C4-2B (cell line): Measurements from ENCODE around the gene PDSS2.
A peak's percentile ranks its signal among the peaks of the same experiment; 100 is the strongest.

Experiments
- H3K27ac ChIP-seq: fragments of 450-650 bp; 2 replicates; pipeline ENCODE4 v1.5.1; 2017
- ZFX ChIP-seq: fragments of 450-650 bp; IDR thresholded peaks from 2 replicates; pipeline ENCODE4 v1.6.1; 2017
- TF ChIP-seq, protein P1 (sequence below): fragments of 450-650 bp; conservative IDR thresholded peaks from 2 replicates; pipeline ENCODE4 v1.5.1; 2017; ENCODE audit warnings: mild to moderate bottlenecking

Gene PDSS2

DNA sequence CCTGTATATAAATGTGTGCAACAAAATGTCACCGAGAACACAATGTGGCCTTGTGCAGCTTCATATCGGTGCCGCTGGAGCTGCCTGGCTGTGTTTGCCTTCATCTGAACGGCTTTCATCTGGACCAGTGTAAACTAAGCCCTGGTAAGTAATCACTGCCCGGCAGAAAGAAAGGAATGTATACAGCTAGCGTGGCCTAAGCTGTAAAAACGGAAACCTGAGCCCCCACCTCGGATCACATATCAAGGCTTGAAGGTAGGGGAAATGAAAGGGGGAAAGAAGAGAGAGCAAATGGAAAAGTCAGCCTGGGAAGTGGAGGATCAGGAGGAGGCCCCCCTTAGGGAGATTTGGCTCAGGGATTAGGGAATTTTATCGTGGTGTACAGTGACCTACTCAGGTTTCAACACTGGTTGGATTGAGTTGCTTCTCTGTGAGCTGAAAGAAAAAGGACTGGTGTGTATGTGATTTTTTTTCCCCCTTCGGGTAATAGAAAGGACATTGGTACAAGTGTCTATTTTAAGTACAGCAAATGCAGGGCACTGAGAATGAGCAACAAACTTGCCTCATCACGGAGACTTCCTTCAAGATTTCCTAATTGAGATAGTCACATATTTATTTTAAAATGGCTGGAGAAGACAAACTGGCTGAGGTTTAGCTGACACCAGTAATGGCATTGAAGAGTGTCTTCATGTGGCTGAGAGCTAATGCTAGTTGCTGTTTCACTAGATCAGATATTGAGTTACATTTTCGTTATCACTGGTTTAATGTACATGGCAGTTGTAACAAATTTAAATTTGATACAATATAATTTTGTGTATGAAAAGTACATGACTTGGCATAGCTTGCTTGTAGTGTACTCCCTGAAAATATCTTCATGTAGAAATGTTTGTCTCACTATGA is 34.0 kb upstream of the PDSS2 start:
- TF ChIP-seq, protein P1, sequence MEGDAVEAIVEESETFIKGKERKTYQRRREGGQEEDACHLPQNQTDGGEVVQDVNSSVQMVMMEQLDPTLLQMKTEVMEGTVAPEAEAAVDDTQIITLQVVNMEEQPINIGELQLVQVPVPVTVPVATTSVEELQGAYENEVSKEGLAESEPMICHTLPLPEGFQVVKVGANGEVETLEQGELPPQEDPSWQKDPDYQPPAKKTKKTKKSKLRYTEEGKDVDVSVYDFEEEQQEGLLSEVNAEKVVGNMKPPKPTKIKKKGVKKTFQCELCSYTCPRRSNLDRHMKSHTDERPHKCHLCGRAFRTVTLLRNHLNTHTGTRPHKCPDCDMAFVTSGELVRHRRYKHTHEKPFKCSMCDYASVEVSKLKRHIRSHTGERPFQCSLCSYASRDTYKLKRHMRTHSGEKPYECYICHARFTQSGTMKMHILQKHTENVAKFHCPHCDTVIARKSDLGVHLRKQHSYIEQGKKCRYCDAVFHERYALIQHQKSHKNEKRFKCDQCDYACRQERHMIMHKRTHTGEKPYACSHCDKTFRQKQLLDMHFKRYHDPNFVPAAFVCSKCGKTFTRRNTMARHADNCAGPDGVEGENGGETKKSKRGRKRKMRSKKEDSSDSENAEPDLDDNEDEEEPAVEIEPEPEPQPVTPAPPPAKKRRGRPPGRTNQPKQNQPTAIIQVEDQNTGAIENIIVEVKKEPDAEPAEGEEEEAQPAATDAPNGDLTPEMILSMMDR, result no peak
- TF ChIP-seq ZFX, result no peak
- no peak overlapping the region for H3K27ac ChIP-seq

- no peak for TF ChIP-seq ZFX
- TF ChIP-seq, protein P1, result no peak
- no peak overlapping the region for H3K27ac ChIP-seq
Measured at GRCh38 chr6:107491760-107492660, 32.6 kb upstream of the PDSS2 start.

DNA sequence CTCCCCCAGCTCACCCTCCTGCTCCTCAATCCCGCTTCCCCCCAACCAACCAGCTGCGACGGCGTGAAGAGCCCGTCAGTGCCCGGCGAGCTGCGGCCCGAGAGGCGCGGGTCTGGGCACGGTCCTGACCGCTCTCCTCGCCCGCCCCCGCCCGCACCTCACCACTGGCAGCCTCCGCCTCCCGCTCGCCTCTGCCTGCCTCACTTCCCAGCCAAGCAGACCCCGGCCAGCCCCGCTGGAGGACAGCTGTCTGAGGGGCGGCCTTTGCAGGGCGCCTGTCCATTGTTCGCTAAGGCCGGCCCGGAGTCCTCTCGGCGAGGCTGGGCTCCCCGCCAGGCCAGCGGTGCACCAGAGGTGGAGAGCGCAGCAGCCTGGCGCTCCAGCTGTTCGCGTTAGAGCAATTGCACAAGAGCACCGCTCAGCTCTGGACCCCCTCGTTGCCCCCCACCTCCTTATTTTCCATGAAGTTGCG is 31.8 kb upstream of the PDSS2 start:
- no peak overlapping the region; the same call in 1 of the 2 replicates for H3K27ac ChIP-seq
- TF ChIP-seq, protein P1, result no peak
- no peak for TF ChIP-seq ZFX

- peak overlapping the region; percentile 36 for H3K27ac ChIP-seq
- TF ChIP-seq, protein P1, result no peak
- no peak for TF ChIP-seq ZFX
Measured at GRCh38 chr6:107490566-107491137, 31.3 kb upstream of the PDSS2 start.

DNA sequence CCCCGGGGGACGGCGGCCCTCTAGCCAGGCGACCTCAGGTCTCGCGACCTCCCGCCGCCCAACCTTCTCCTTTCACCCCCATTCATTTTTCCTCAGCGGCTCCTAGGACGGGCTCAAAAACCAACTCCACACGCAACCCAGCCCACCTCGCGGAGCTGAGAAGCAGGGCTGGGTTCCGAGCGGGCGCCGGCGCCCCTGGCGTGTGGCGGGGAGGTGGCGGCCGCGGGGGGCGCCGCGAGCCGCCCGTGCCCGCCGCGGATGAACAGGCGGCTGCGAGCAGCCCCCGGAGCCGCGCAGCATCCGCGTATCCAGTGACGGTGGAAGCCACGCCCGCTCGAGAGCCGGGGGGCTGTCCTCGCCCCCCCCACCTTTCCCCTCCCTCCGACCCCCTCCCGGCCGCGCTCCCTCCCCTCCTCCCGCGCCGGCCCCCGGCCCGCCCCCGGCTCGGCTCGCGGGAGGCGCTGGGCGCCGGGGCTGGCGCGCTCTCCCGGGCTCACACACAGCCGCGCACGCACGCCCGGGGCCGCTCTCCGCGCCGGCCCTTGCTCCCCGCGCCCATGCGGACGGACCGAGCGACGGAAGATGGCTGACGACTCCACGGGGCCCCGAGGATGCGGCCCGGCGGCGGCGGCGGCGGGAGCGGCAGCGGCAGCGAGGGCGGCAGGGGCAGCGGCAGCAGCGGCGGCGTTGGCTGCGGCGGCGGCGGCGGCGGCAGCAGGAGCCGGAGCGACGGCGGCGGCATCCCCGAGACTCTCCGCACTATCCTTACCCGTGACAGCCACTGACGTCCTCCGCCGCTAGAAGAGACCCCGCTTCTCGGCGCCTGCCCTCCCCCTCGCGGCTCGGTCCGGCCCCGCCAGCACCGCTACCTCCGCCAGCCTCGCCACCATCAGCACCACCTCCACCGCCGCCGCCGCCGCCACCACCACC is 30.5 kb upstream of the PDSS2 start, which contains the start of gene SOBP:
Gene SOBP (plus strand): TSS at position 482 of the 930 bp plus-strand sequence. CDS start 500 bp downstream, outside the sequence.
- peak within 1 kb of the TSS; percentile 36 for H3K27ac ChIP-seq
- no peak for TF ChIP-seq ZFX
- TF ChIP-seq, protein P1, result 0 out of 2 replicates have a peak, but pooled peaks have one; percentile 2

DNA sequence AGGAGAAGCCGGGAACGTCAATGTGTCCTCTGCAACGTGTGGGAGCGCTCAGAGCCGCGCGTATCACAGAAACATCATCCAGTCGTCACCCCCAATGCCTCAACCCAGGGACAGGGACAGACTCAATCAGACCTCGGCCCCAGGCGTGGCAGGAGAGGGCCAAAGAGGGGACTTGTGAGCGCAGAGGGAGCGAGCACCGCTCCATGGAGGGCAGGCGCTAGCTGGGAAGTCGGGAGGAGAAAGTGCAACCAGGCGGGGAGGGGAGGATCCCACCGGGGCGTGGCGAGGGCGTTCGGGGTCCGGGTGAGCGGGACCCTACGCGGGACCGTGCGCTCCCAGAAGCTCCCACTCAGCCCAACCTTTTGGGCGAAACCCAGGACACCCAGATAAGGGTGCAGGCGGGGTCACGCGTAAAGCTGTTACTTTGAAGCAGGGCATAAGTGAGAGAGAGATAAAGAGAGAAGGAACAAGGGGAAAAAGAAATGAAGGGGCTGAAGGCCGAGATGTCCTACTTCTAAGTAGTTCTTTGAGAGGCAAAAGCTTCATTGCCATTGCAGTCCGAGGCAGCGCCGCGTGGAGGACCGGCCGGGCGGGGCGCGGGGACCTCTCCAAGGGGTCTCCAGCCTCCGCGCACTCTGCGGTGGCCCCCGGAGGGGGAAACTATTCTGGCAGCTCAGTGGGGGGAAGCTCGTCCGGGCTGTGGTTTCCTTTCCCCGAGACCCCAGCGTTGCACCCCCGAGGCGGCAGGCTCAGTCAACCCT is 29.7 kb upstream of the PDSS2 start:
- no peak for TF ChIP-seq ZFX
- TF ChIP-seq, protein P1, result no peak
- H3K27ac ChIP-seq, result no peak overlapping the region
